ENCODE measurements around the gene ZACN.
"Not testable (repeated sequence)": the region's sequence is repeated elsewhere in the genome, so short reads cannot be mapped to it uniquely, and the experiment has no call there.

ZACN gene

GRCh38 chr17:76056882-76057281, 22.1 kb upstream of the ZACN start:
- no peak for DNase-seq

GRCh38 chr17:76058264-76058663, 20.7 kb upstream of the ZACN start:
- not testable (repeated sequence) for DNase-seq

- DNase-seq, result peak; percentile 40 to 65
These were observed 15.0 kb upstream of the ZACN start for GRCh38 chr17:76063875-76064546.

GRCh38 chr17:76065775-76066174, 13.2 kb upstream of the ZACN start:
- DNase-seq, result no peak

GRCh38 chr17:76071531-76072147, 7.3 kb upstream of the ZACN start:
- no peak for DNase-seq

GRCh38 chr17:76072148-76072858, 6.7 kb upstream of the ZACN start, which contains the start of gene SRP68:
SRP68 (minus strand) TSS chr17:76072517; CDS start chr17:76072491, 26 bp downstream.
- peak; percentile 78 to 84 for DNase-seq

- no peak for DNase-seq
These were observed 4.3 kb upstream of the ZACN start, which contains the start of gene GALR2 for GRCh38 chr17:76074390-76075363. GALR2 (plus strand) TSS chr17:76074781; CDS start chr17:76074884, 103 bp downstream.

- no peak for DNase-seq
These were observed 3.4 kb upstream of the ZACN start for GRCh38 chr17:76075364-76076145.

- peak in 1 of 2 experiments; percentile 9 for DNase-seq
These were observed 2.7 kb upstream of the ZACN start for GRCh38 chr17:76076146-76076764.

GRCh38 chr17:76076765-76077583, 2.0 kb upstream of the ZACN start:
- DNase-seq, result peak in 1 of 2 experiments; percentile 31

- DNase-seq, result no peak
These were observed 1.3 kb upstream of the ZACN start for GRCh38 chr17:76077584-76078110.

- not testable (repeated sequence) for DNase-seq
These were observed 612 bp upstream of the ZACN start for GRCh38 chr17:76078370-76078769.

- DNase-seq, result no peak
These were observed 563 bp downstream of the ZACN start for GRCh38 chr17:76079535-76079955.

GRCh38 chr17:76079956-76080767, 1.2 kb downstream of the ZACN start:
- DNase-seq, result no peak

GRCh38 chr17:76080768-76081287, 1.8 kb downstream of the ZACN start:
- no peak for DNase-seq

GRCh38 chr17:76081295-76082210, 2.6 kb downstream of the ZACN start:
- no peak for DNase-seq
